ENCODE data around the gene EFNB2. TPM values are rescaled to one million over a fixed set of nuclear protein-coding genes. Genes with fewer than 3 reads are reported as not detected.

EFNB2 gene
- total and polyA plus RNA-seq, 2 of the 13 experiments (the other 11 are each of a cell fraction or from before 2014, with no cell fraction given): 0.11 to 0.20 TPM

DNA sequence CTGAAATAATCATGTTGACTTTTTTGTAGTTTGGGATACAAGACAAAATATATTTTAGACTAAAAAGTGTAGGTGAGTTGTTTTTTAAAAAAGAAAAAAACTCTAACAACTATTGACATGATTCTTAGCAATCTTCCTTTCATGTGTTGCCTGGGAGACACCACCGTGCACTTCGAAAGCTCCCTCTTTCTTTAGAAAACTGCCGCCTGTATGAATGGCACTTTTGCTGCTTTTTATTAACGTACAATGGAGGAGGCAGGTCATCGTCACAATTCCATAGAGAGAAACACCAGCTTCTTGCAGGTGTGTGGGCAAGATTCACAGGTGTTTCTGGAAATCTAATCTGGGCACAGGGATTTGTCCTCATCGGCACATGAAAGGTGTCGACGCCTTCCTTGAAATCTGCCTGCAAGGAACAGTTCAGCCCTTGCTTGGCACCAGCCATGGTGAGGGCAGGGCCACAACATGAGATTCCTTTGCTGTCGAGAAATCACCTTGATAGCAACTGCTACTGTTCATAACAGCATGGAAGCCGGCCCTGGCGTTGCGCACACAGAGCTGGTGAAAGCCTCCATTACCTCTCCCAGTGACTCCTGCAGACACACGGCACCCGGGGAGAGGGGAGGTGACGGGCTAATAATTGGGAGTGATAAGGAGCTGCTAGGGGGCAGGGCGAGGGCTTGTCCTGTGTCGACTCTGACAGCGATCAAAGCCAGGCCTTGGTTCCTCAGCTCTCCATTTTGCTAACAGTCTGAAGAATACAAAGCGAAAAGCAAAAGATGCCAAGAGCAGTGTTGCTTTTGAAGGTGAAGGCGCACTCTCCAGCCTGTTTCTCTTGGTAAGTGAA, 66.5 kb downstream of the EFNB2 start (continued):
- TF ChIP-seq, protein P1, sequence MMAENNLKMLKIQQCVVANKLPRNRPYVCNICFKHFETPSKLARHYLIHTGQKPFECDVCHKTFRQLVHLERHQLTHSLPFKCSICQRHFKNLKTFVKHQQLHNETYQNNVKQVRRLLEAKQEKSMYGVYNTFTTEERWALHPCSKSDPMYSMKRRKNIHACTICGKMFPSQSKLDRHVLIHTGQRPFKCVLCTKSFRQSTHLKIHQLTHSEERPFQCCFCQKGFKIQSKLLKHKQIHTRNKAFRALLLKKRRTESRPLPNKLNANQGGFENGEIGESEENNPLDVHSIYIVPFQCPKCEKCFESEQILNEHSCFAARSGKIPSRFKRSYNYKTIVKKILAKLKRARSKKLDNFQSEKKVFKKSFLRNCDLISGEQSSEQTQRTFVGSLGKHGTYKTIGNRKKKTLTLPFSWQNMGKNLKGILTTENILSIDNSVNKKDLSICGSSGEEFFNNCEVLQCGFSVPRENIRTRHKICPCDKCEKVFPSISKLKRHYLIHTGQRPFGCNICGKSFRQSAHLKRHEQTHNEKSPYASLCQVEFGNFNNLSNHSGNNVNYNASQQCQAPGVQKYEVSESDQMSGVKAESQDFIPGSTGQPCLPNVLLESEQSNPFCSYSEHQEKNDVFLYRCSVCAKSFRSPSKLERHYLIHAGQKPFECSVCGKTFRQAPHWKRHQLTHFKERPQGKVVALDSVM (CRISPR knock-in tag; IDR thresholded peaks at IDR 0.05): no peak
- no peak for TF ChIP-seq SMARCE1 (IDR thresholded peaks at IDR 0.05; ENCODE audit: borderline replicate concordance)
- TF ChIP-seq, protein P2, sequence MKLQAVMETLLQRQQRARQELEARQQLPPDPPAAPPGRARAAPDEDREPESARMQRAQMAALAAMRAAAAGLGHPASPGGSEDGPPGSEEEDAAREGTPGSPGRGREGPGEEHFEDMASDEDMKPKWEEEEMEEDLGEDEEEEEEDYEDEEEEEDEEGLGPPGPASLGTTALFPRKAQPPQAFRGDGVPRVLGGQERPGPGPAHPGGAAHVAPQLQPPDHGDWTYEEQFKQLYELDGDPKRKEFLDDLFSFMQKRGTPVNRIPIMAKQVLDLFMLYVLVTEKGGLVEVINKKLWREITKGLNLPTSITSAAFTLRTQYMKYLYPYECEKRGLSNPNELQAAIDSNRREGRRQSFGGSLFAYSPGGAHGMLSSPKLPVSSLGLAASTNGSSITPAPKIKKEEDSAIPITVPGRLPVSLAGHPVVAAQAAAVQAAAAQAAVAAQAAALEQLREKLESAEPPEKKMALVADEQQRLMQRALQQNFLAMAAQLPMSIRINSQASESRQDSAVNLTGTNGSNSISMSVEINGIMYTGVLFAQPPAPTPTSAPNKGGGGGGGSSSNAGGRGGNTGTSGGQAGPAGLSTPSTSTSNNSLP (IDR thresholded peaks at IDR 0.05; ENCODE audit: low read depth, low read length): no peak

DNA sequence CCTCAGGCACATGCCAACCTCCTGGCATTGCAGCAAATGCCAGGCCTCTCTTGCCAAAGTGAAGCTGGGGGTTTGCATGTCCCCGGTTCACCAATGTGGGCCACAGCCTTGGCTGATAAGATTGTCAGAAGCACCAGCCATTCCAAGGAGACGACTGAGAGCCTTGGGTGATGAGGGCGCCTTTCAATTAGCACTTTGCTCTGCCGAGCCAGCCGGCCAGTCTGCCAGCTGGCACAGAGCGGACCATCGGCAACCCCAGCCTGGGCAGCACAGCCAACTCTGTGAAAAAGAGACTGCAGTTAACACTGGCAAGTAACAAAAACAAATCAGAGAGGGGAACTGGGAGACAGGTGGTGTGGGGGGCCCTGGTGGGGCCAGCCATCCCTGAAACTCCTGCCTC, 67.3 kb downstream of the EFNB2 start:
- Histone ChIP-seq H3K4me2 (ENCODE audit: low read depth, low read length) (no peak overlapping the region), H3K36me3 (replicated peaks in 1 of 2; ENCODE audit: control insufficient read depth in 1 of 2, insufficient read depth in 2 of 2, low read length in 2 of 2) (no peaks in the 10 kb centered on the region), H2AFZ (ENCODE audit: low read length) (no peak overlapping the region), H3K27ac (ENCODE audit: extremely low read length, insufficient read depth, low read length) (no peak overlapping the region), H3K9ac (ENCODE audit: insufficient read depth, low read depth, low read length) (no peak overlapping the region), H4K20me1 (ENCODE audit: insufficient read depth, low read length) (no peaks in the 10 kb centered on the region), H3K79me2 (ENCODE audit: insufficient read depth, low read length) (no peaks in the 10 kb centered on the region), H3K9me3 (ENCODE audit: low read length) (no peaks in the 10 kb centered on the region), H3K4me3 (replicated peaks in 1 of 3; ENCODE audit: insufficient read depth in 1 of 3, low read depth in 2 of 3, low read length in 3 of 3) (no peak overlapping the region), H3K27me3 (ENCODE audit: control insufficient read depth in 1 of 2, insufficient read depth in 2 of 2, low read length in 2 of 2) (peaks cover 6 to 48% of the 10 kb centered on the region in 2 experiments; a peak in 4 of 5 replicates), H3K4me1 (ENCODE audit: insufficient read depth, low read length) (no peaks in the 10 kb centered on the region)
- DNase-seq (ENCODE audit: low spot score): no peak
- intact Hi-C loops (cut with micrococcal nuclease; ENCODE audit: unreplicated experiment) (no loop called here), in situ Hi-C loops (cut with HindIII; ENCODE audit: extremely low pct_ligation_motif_present, low pct_unique_long_range_greater_than_20kb) (no loop called here)
- FAIRE-seq: no peak
- no peak for ATAC-seq
- no TSS peak for BruUV-seq (replicated peaks)
- WGBS (ENCODE audit: low lambda C conversion rate): 35% methylated on average over 4 of the region's 7 CpGs
- POLR2A ChIA-PET: no interaction called here
- CTCF ChIA-PET (ENCODE audit: low intra/inter-chr PET ratio, low total read pairs): no interaction called here
- TF ChIP-seq HNRNPK (IDR thresholded peaks at IDR 0.05; ENCODE audit: low read depth, low read length, poor library complexity, severe bottlenecking) (no peak), ZNF543 (CRISPR knock-in tag; IDR thresholded peaks at IDR 0.05) (no peak), SETDB1 (CRISPR knock-in tag; IDR thresholded peaks at IDR 0.05; ENCODE audit: borderline replicate concordance) (no peak), ZNF878 (CRISPR knock-in tag; IDR thresholded peaks at IDR 0.05) (no peak), CBX5 (CRISPR knock-in tag; IDR thresholded peaks at IDR 0.05; ENCODE audit: borderline replicate concordance) (no peak), ZNF451 (CRISPR knock-in tag; IDR thresholded peaks at IDR 0.05) (no peak), AGO2 (optimal IDR thresholded peaks at IDR 0.05; ENCODE audit: low read depth, low read length) (no peak), RFXAP (CRISPR knock-in tag; IDR thresholded peaks at IDR 0.05; ENCODE audit: borderline replicate concordance) (no peak), NR2F2 (IDR thresholded peaks at IDR 0.05; ENCODE audit: borderline replicate concordance, low read depth) (no peak), ZNF430 (CRISPR knock-in tag; IDR thresholded peaks at IDR 0.05) (no peak), HOXD1 (CRISPR knock-in tag; IDR thresholded peaks at IDR 0.05) (no peak)
- TF ChIP-seq, protein P3, sequence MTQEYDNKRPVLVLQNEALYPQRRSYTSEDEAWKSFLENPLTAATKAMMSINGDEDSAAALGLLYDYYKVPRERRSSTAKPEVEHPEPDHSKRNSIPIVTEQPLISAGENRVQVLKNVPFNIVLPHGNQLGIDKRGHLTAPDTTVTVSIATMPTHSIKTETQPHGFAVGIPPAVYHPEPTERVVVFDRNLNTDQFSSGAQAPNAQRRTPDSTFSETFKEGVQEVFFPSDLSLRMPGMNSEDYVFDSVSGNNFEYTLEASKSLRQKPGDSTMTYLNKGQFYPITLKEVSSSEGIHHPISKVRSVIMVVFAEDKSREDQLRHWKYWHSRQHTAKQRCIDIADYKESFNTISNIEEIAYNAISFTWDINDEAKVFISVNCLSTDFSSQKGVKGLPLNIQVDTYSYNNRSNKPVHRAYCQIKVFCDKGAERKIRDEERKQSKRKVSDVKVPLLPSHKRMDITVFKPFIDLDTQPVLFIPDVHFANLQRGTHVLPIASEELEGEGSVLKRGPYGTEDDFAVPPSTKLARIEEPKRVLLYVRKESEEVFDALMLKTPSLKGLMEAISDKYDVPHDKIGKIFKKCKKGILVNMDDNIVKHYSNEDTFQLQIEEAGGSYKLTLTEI (CRISPR knock-in tag; conservative IDR thresholded peaks at IDR 0.05): no peak
- TF ChIP-seq, protein P4, sequence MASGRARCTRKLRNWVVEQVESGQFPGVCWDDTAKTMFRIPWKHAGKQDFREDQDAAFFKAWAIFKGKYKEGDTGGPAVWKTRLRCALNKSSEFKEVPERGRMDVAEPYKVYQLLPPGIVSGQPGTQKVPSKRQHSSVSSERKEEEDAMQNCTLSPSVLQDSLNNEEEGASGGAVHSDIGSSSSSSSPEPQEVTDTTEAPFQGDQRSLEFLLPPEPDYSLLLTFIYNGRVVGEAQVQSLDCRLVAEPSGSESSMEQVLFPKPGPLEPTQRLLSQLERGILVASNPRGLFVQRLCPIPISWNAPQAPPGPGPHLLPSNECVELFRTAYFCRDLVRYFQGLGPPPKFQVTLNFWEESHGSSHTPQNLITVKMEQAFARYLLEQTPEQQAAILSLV (CRISPR knock-in tag; IDR thresholded peaks at IDR 0.05; ENCODE audit: borderline replicate concordance): no peak
